Gastroesophageal sphincter (tissue), 4 donors: ENCODE measurements around the gene CLIC6. TPM values are rescaled to one million over a fixed set of nuclear protein-coding genes. Genes with fewer than 3 reads are reported as not detected.

Source experiments
- ATAC-seq: fragments of 150-250 bp; one replicate; pipeline ENCODE4 v1.9.1; 2016; ENCODE audit warnings: mild to moderate bottlenecking, moderate library complexity
- H3K27ac ChIP-seq, 4 donors: fragments of 200-600 bp; sonication (generic) in 3 of 4; 1 replicate in 3 of 4; 2 replicates in 1 of 4; pipeline ENCODE4 v1.5.1; 2016 to 2019
- H3K27me3 ChIP-seq: fragments of 200-600 bp; sonication (generic); one replicate; pipeline ENCODE4 v1.5.1; 2019
- H3K36me3 ChIP-seq, 2 donors: fragments of 200-600 bp; sonication (generic); one replicate each; pipeline ENCODE4 v1.5.1; 2019; ENCODE audit warnings: control low read depth in 1 of 2
- H3K4me1 ChIP-seq, 3 donors: fragments of 200-600 bp; sonication (generic); 1 replicate in 2 of 3; 2 replicates in 1 of 3; pipeline ENCODE4 v1.5.1; 2016 to 2019; ENCODE audit warnings: control low read depth in 2 of 3
- H3K4me3 ChIP-seq, 2 donors: fragments of 200-600 bp; sonication (generic); one replicate each; pipeline ENCODE4 v1.5.1; 2019; ENCODE audit warnings: mild to moderate bottlenecking in 1 of 2, moderate library complexity in 1 of 2
- H3K9me3 ChIP-seq, 3 donors: fragments of 200-600 bp; sonication (generic); one replicate each; pipeline ENCODE4 v1.5.1; 2017 to 2019; ENCODE audit warnings: control low read depth in 2 of 3
- EP300 ChIP-seq: sonication (generic); formaldehyde crosslinking; IDR thresholded peaks from one replicate; pipeline ENCODE4 v1.6.1; 2017; ENCODE audit warnings: antibody characterized with exemption, mild to moderate bottlenecking
- POLR2A ChIP-seq, 2 donors: fragments of 450-650 bp; IDR thresholded peaks; one replicate each; pipeline ENCODE4 v1.6.1; 2017; ENCODE audit warnings: antibody characterized with exemption in 2 of 2, mild to moderate bottlenecking in 2 of 2, moderate library complexity in 1 of 2
- POLR2AphosphoS5 ChIP-seq: sonication (generic); formaldehyde crosslinking; IDR thresholded peaks from one replicate; pipeline ENCODE4 v1.6.1; 2017; ENCODE audit warnings: antibody characterized with exemption
- WGBS, 2 donors: methylation state at CpG; one replicate each; pipeline ENCODE4 v1.1.5; 2018; ENCODE audit warnings: low coverage in 1 of 2; 5-methylcytosine and 5-hydroxymethylcytosine counted together
- total RNA-seq, 4 donors: library from RNA; depleted of rRNA; stranded (reverse); fragments of >200 nt; gene quantifications; one replicate each; pipeline ENCODE4 v1.1.0, GENCODE V29; 2016
- TF ChIP-seq, protein P1 (sequence below), 4 experiments: fragments of 200-600 bp in 2 of 4; fragments of 450-650 bp in 2 of 4; sonication (generic) in 1 of 4; IDR thresholded peaks; one replicate each; pipeline ENCODE4 v1.5.1; 2017 to 2019; ENCODE audit warnings: antibody characterized with exemption in 4 of 4, mild to moderate bottlenecking in 2 of 4, moderate library complexity in 2 of 4

CLIC6 gene
- total RNA-seq, 4 donors from 2014 or later: 0.54 to 4.6 (median 0.66) TPM

DNA sequence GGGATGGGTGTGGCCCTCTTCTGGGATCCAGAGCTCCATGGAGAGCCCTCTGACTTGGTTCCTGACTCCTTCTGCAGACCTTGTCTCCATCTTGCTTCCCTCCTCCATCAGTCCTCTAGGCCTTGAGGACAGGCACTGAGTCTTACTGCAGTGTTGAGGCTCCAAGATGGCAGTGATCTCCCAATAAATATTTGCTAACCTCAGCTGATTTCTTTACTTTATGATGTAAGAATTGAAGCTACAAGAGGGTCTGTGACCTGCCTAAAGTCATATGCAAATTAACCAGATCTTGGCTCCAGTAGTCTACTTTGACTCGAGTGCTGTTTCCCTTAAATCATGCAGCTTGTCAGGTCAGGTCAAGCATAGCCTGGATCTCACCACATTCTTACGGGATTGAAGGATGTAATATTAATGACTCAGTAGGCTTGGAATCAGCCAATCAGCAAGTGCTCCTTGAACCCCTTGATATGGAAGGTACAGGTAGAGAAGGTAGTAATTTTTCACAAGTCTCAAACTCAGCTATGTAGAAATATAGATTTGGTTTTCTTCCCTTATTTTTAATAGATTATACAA, 93.0 kb downstream of the CLIC6 start:
- Histone ChIP-seq H3K27ac (no peak overlapping the region), H3K9me3 (peaks cover 0 to 8% (median 0%) of the 10 kb centered on the region in 3 donors), H3K27me3 (peaks cover 11% of the 10 kb centered on the region), H3K4me3 (no peak overlapping the region), H3K4me1 (no peaks in the 10 kb centered on the region), H3K36me3 (no peaks in the 10 kb centered on the region)
- TF ChIP-seq POLR2AphosphoS5 (no peak), EP300 (no peak), POLR2A (IDR thresholded peaks at IDR 0.05) (no peak)
- ATAC-seq: no peak
- 42 to 80% methylated on average over 1 to 2 of the region's 2 CpGs for WGBS, 2 donors

DNA sequence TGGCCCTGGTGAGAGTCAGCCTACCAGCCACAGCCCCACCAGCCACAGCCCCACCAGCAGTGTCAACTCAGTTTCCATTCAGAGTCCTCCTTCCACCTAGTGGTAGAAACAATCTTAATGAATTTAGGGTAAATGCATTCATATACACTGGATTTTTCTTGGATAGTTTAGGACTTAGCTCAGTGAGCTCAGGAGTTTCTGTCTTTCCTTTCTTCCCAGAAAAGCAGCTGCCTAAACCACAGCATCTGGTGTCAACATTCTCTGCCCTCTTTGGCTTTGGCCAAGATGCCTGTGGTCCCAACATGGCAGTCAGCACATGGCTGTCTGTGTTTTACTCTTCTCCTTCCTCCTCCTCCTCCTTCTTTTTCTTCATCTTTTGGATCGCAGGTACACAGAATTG, 94.0 kb downstream of the CLIC6 start:
- Histone ChIP-seq H3K4me3 (no peak overlapping the region), H3K27ac (no peak overlapping the region), H3K36me3 (no peaks in the 10 kb centered on the region), H3K4me1 (no peaks in the 10 kb centered on the region), H3K27me3 (peaks cover 11% of the 10 kb centered on the region), H3K9me3 (peaks cover 0 to 8% (median 0%) of the 10 kb centered on the region in 3 donors)
- no peak for TF ChIP-seq EP300
- TF ChIP-seq, protein P1, sequence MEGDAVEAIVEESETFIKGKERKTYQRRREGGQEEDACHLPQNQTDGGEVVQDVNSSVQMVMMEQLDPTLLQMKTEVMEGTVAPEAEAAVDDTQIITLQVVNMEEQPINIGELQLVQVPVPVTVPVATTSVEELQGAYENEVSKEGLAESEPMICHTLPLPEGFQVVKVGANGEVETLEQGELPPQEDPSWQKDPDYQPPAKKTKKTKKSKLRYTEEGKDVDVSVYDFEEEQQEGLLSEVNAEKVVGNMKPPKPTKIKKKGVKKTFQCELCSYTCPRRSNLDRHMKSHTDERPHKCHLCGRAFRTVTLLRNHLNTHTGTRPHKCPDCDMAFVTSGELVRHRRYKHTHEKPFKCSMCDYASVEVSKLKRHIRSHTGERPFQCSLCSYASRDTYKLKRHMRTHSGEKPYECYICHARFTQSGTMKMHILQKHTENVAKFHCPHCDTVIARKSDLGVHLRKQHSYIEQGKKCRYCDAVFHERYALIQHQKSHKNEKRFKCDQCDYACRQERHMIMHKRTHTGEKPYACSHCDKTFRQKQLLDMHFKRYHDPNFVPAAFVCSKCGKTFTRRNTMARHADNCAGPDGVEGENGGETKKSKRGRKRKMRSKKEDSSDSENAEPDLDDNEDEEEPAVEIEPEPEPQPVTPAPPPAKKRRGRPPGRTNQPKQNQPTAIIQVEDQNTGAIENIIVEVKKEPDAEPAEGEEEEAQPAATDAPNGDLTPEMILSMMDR (IDR thresholded peaks at IDR 0.05): no peak
- no peak for TF ChIP-seq POLR2A (IDR thresholded peaks at IDR 0.05)
- TF ChIP-seq POLR2AphosphoS5: no peak
- ATAC-seq: no peak
- WGBS, 2 donors: 100% methylated on average over 1 of the region's 1 CpG

DNA sequence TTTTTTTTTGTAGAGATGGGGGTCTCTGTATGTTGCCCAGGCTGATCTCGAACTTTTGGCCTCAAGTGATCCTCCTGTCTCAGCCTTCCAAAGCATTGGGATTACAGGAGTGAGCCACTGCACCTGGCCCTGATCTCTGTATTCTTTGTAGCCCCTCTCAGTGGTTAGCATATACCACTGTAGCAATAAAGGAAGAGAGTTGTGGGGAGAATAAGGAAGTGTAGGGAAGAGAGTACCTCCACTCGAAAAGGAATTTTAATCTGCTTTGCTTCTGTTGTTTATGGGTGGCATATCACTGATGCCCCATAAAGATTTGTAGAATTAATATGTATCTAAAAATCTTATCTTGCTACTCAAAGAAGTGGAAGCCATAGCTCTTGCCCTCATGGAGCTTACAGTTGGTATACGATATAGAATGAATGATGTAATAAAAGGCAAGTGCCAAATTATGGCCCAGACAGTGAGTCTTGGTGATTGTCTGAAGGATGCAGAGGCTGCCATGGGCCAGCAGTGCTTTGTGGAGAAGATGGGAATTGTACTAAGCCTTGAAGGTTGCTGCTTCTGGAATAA, 96.0 kb downstream of the CLIC6 start:
- ATAC-seq: no peak
- WGBS, 2 donors: 83% methylated on average over 2 of the region's 3 CpGs; no CpG with 5 or more reads in 1 of the 2 donors
- Histone ChIP-seq H3K9me3 (peaks cover 0 to 8% (median 0%) of the 10 kb centered on the region in 3 donors), H3K27me3 (peaks cover 11% of the 10 kb centered on the region), H3K27ac (no peak overlapping the region), H3K4me1 (no peaks in the 10 kb centered on the region), H3K36me3 (no peaks in the 10 kb centered on the region), H3K4me3 (no peak overlapping the region)
- TF ChIP-seq POLR2A (IDR thresholded peaks at IDR 0.05) (no peak), POLR2AphosphoS5 (no peak), EP300 (no peak)
- TF ChIP-seq, protein P1 (IDR thresholded peaks at IDR 0.05): no peak

DNA sequence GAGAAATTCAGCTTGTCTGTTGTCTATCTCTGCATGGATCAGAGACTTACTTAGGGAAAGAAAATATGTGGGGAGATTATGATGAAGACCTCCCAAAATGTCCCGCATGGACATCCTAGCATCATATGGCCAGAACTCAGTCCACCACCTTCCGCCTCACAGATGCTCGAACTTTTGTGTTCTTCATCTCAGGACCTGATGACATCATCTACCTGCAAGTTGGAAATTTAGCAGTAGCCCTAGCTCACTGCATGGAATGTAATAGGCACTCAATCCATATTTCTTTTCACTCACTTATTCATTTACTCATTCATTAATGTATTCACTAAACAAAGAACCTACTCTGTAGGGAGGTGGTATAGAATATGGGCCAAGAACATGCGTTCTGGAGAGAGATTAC, 96.8 kb downstream of the CLIC6 start:
- Histone ChIP-seq H3K36me3 (no peaks in the 10 kb centered on the region), H3K9me3 (peaks cover 0 to 8% (median 0%) of the 10 kb centered on the region in 3 donors), H3K27me3 (peaks cover 5% of the 10 kb centered on the region), H3K4me3 (no peak overlapping the region), H3K4me1 (no peaks in the 10 kb centered on the region), H3K27ac (no peak overlapping the region)
- no peak for TF ChIP-seq EP300
- TF ChIP-seq, protein P1 (IDR thresholded peaks at IDR 0.05): no peak
- TF ChIP-seq POLR2AphosphoS5: no peak
- TF ChIP-seq POLR2A (IDR thresholded peaks at IDR 0.05): no peak
- WGBS, 2 donors: 91 to 92% methylated on average over 2 to 4 of the region's 4 CpGs
- no peak for ATAC-seq

DNA sequence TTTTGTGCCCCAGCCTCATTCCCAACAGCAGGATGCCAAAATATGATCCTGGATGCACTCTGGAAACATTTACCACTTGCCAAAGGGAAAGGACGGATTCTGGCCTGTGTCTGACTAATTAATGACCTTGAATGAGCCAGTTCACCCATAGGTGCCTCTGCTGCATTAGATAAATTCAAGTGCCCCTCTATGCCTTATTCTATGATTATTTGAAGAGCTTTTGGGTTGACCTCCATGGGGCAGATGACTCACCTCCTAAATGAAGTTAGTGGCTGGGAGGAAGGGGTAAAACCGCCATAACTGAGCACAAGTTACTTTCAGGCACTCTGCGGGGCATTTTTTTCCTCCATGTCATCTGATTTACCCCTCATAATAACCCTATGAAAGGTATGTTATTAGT, 98.1 kb downstream of the CLIC6 start:
- no peak for ATAC-seq
- Histone ChIP-seq H3K27ac (no peak overlapping the region), H3K9me3 (peaks cover 0 to 8% (median 0%) of the 10 kb centered on the region in 3 donors), H3K4me1 (no peaks in the 10 kb centered on the region), H3K27me3 (no peaks in the 10 kb centered on the region), H3K36me3 (no peaks in the 10 kb centered on the region), H3K4me3 (no peak overlapping the region)
- TF ChIP-seq, protein P1 (IDR thresholded peaks at IDR 0.05): no peak
- TF ChIP-seq POLR2AphosphoS5: no peak
- TF ChIP-seq POLR2A (IDR thresholded peaks at IDR 0.05): no peak
- no peak for TF ChIP-seq EP300
- WGBS, 2 donors: 88% methylated on average over 1 to 3 of the region's 3 CpGs

Other genes starting within 250 kb of the CLIC6 start
- not detected for gene SMIM34, start 245.0 kb upstream of the CLIC6 start, total RNA-seq
- 1 to 10 TPM in 3 of 4 donors, under 1 TPM in 1; 0.64 to 6.4 (median 3.0) TPM for gene KCNE1, start 156.8 kb upstream of the CLIC6 start, total RNA-seq
- gene RCAN1, start 53.9 kb upstream of the CLIC6 start, total RNA-seq: 10 to 100 TPM; 32.1 to 58.6 (median 42.2) TPM